Measurements from ENCODE around the gene UFM1.
"Not testable (repeated sequence)": the region's sequence is repeated elsewhere in the genome, so short reads cannot be mapped to it uniquely, and the experiment has no call there.

Gene UFM1

GRCh38 chr13:38340624-38341023, 9.0 kb upstream of the UFM1 start:
- FAIRE-seq: no peak
- no peak for DNase-seq (ENCODE audit: insufficient read length)
- TF ChIP-seq POLR2AphosphoS5 (IDR thresholded peaks at IDR 0.05; ENCODE audit: low read depth, low read length) (no peak), TAF1 (IDR thresholded peaks at IDR 0.05; ENCODE audit: borderline replicate concordance, low read depth, low read length) (no peak), POLR2A (IDR thresholded peaks at IDR 0.05; ENCODE audit: low read depth, low read length) (no peak)

- no peak for FAIRE-seq
- no peak for DNase-seq (ENCODE audit: insufficient read length)
- no peak for TF ChIP-seq TAF1 (IDR thresholded peaks at IDR 0.05; ENCODE audit: borderline replicate concordance, low read depth, low read length)
- no peak for TF ChIP-seq POLR2AphosphoS5 (IDR thresholded peaks at IDR 0.05; ENCODE audit: low read depth, low read length)
- no peak for TF ChIP-seq POLR2A (IDR thresholded peaks at IDR 0.05; ENCODE audit: low read depth, low read length)
These were observed 8.4 kb upstream of the UFM1 start for GRCh38 chr13:38341149-38341692.

GRCh38 chr13:38346764-38347163, 2.9 kb upstream of the UFM1 start:
- TF ChIP-seq TAF1 (IDR thresholded peaks at IDR 0.05; ENCODE audit: borderline replicate concordance, low read depth, low read length) (no peak), POLR2A (IDR thresholded peaks at IDR 0.05; ENCODE audit: low read depth, low read length) (no peak), POLR2AphosphoS5 (IDR thresholded peaks at IDR 0.05; ENCODE audit: low read depth, low read length) (no peak)
- FAIRE-seq (no peak), DNase-seq (ENCODE audit: insufficient read length) (no peak)

GRCh38 chr13:38348861-38349389, 726 bp upstream of the UFM1 start:
- DNase-seq (ENCODE audit: insufficient read length): no peak
- FAIRE-seq: peak; percentile 40
- TF ChIP-seq POLR2A (IDR thresholded peaks at IDR 0.05; ENCODE audit: low read depth, low read length) (no peak), TAF1 (IDR thresholded peaks at IDR 0.05; ENCODE audit: borderline replicate concordance, low read depth, low read length) (no peak), POLR2AphosphoS5 (IDR thresholded peaks at IDR 0.05; ENCODE audit: low read depth, low read length) (no peak)

- FAIRE-seq: peak; percentile 82
- DNase-seq (ENCODE audit: insufficient read length): no peak
- no peak for TF ChIP-seq TAF1 (IDR thresholded peaks at IDR 0.05; ENCODE audit: borderline replicate concordance, low read depth, low read length)
- TF ChIP-seq POLR2AphosphoS5 (IDR thresholded peaks at IDR 0.05; ENCODE audit: low read depth, low read length): no peak; the same call in 1 of the 2 replicates
- peak; percentile 46; the same call in 1 of the 2 replicates for TF ChIP-seq POLR2A (IDR thresholded peaks at IDR 0.05; ENCODE audit: low read depth, low read length)
These were observed 515 bp downstream of the UFM1 start for GRCh38 chr13:38350114-38350617.

GRCh38 chr13:38355595-38356119, 6.0 kb downstream of the UFM1 start:
- TF ChIP-seq POLR2A (IDR thresholded peaks at IDR 0.05; ENCODE audit: low read depth, low read length): no peak
- TF ChIP-seq POLR2AphosphoS5 (IDR thresholded peaks at IDR 0.05; ENCODE audit: low read depth, low read length): no peak
- TF ChIP-seq TAF1 (IDR thresholded peaks at IDR 0.05; ENCODE audit: borderline replicate concordance, low read depth, low read length): no peak
- FAIRE-seq (no peak), DNase-seq (ENCODE audit: insufficient read length) (no peak)

GRCh38 chr13:38358684-38359083, 9.0 kb downstream of the UFM1 start:
- DNase-seq (ENCODE audit: insufficient read length) (no peak), FAIRE-seq (no peak)
- TF ChIP-seq TAF1 (IDR thresholded peaks at IDR 0.05; ENCODE audit: borderline replicate concordance, low read depth, low read length) (no peak), POLR2AphosphoS5 (IDR thresholded peaks at IDR 0.05; ENCODE audit: low read depth, low read length) (no peak), POLR2A (IDR thresholded peaks at IDR 0.05; ENCODE audit: low read depth, low read length) (no peak)

- FAIRE-seq (peak; percentile 76), DNase-seq (ENCODE audit: insufficient read length) (no peak)
These were observed 12.1 kb downstream of the UFM1 start for GRCh38 chr13:38361542-38362262.

GRCh38 chr13:38363219-38363618, 13.6 kb downstream of the UFM1 start:
- FAIRE-seq: no peak
- TF ChIP-seq POLR2A (IDR thresholded peaks at IDR 0.05; ENCODE audit: low read depth, low read length) (no peak), TAF1 (IDR thresholded peaks at IDR 0.05; ENCODE audit: borderline replicate concordance, low read depth, low read length) (no peak), POLR2AphosphoS5 (IDR thresholded peaks at IDR 0.05; ENCODE audit: low read depth, low read length) (no peak)
- no peak for DNase-seq (ENCODE audit: insufficient read length)

More at GRCh38 chr13:38361542-38362262, 12.1 kb downstream of the UFM1 start:
- TF ChIP-seq POLR2AphosphoS5 (IDR thresholded peaks at IDR 0.05; ENCODE audit: low read depth, low read length) (no peak), TAF1 (IDR thresholded peaks at IDR 0.05; ENCODE audit: borderline replicate concordance, low read depth, low read length) (no peak), POLR2A (IDR thresholded peaks at IDR 0.05; ENCODE audit: low read depth, low read length) (no peak)

GRCh38 chr13:38363746-38364145, 14.1 kb downstream of the UFM1 start:
- TF ChIP-seq POLR2AphosphoS5 (IDR thresholded peaks at IDR 0.05; ENCODE audit: low read depth, low read length): 0 out of 2 replicates have a peak, but pooled peaks have one; percentile 8
- not testable (repeated sequence) for FAIRE-seq; DNase-seq (ENCODE audit: insufficient read length)

- no peak for FAIRE-seq
- TF ChIP-seq POLR2AphosphoS5 (IDR thresholded peaks at IDR 0.05; ENCODE audit: low read depth, low read length): no peak
- no peak for TF ChIP-seq TAF1 (IDR thresholded peaks at IDR 0.05; ENCODE audit: borderline replicate concordance, low read depth, low read length)
- no peak for TF ChIP-seq POLR2A (IDR thresholded peaks at IDR 0.05; ENCODE audit: low read depth, low read length)
These were observed 16.0 kb downstream of the UFM1 start for GRCh38 chr13:38365661-38366060.

More at GRCh38 chr13:38365661-38366060, 16.0 kb downstream of the UFM1 start:
- no peak for DNase-seq (ENCODE audit: insufficient read length)

Data from GM12892 (cell line).